Breast epithelium (tissue), 4 donors: Measurements from ENCODE around the gene ITPR1. TPM values are rescaled to one million over a fixed set of nuclear protein-coding genes. Genes with fewer than 3 reads are reported as not detected.

ENCODE experiments used
- DNase-seq, 2 donors: peaks; one replicate each; pipeline ENCODE4 v3.0.0-alpha.2; 2019; ENCODE audit warnings: low spot score in 2 of 2
- H3K27ac ChIP-seq, 2 donors: fragments of 200-600 bp; sonication (generic) in 1 of 2; one replicate each; pipeline ENCODE4 v1.5.1; 2016 to 2019; ENCODE audit warnings: mild to moderate bottlenecking in 1 of 2
- H3K27me3 ChIP-seq, 2 donors: fragments of 200-600 bp; sonication (generic) in 1 of 2; one replicate each; pipeline versions ENCODE4 v1.5.1 to v1.6.0; 2017 to 2019; ENCODE audit warnings: control low read depth in 1 of 2, mild to moderate bottlenecking in 1 of 2
- H3K36me3 ChIP-seq: fragments of 200-600 bp; one replicate; pipeline ENCODE4 v1.5.1; 2019
- H3K4me1 ChIP-seq, 2 donors: fragments of 200-600 bp; sonication (generic); one replicate each; pipeline ENCODE4 v1.5.1; 2016 to 2019; ENCODE audit warnings: control low read depth in 1 of 2
- H3K4me3 ChIP-seq, 3 donors: fragments of 200-600 bp; sonication (generic); 1 replicate in 2 of 3; 2 replicates in 1 of 3; pipeline ENCODE4 v1.5.1; 2016 to 2019; ENCODE audit warnings: mild to moderate bottlenecking in 3 of 3, moderate library complexity in 2 of 3
- H3K9me3 ChIP-seq, 2 donors: fragments of 200-600 bp; sonication (generic) in 1 of 2; one replicate each; pipeline ENCODE4 v1.5.1; 2016 to 2019; ENCODE audit warnings: control low read depth in 1 of 2
- CTCF ChIP-seq, 3 donors: fragments of 450-650 bp; IDR thresholded peaks; one replicate each; pipeline ENCODE4 v1.5.1; 2016 to 2017; ENCODE audit warnings: antibody characterized with exemption in 3 of 3, mild to moderate bottlenecking in 3 of 3, moderate library complexity in 3 of 3
- POLR2A ChIP-seq: fragments of 450-650 bp; IDR thresholded peaks from one replicate; pipeline ENCODE4 v1.6.1; 2016; ENCODE audit warnings: antibody characterized with exemption, mild to moderate bottlenecking, moderate library complexity
- POLR2AphosphoS5 ChIP-seq, 3 donors: sonication (generic); formaldehyde crosslinking; IDR thresholded peaks; one replicate each; pipeline ENCODE4 v1.6.1; 2017; ENCODE audit warnings: antibody characterized with exemption in 3 of 3
- intact Hi-C: fragments of 100-400 bp; cut with DNase I; formaldehyde crosslinking; loops from one replicate; pipeline ENCODE4 v1.15.1; 2023; ENCODE audit warnings: low total_unique reads
- total RNA-seq, 3 donors: library from RNA; depleted of rRNA; stranded (reverse); fragments of >200 nt; gene quantifications; one replicate each; pipeline ENCODE4 v1.1.0, GENCODE V29; 2016

Gene ITPR1
- total RNA-seq, 3 donors from 2014 or later = 53.8 to 227 (median 174) TPM

GRCh38 chr3:4849136-4849535, 356.0 kb downstream of the ITPR1 start:
- intact Hi-C loops = no loop called here

DNA sequence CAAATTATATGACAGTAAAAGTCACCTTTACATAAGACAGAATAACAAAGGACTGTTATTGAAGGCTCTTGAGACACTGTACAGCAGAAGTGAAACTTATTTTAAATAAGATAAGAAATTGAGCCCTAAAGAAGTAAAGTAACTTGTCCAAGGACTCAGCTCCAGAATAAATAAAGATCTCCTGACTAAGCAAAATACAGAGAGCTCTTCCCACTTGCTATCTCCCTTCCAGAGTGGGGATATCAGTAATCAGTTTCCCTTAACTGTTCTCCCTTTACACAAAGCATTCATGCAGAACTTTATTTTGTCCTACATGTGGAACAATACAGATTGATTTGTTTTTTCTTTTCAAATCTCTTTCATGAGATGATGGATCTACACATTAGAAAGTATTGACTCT, 356.6 kb downstream of the ITPR1 start:
- H3K4me3 ChIP-seq = no peak overlapping the region
- no peak for DNase-seq
- no peak overlapping the region for H3K27ac ChIP-seq
- H3K36me3 ChIP-seq = no peaks in the 10 kb centered on the region
- H3K9me3 ChIP-seq = no peaks in the 10 kb centered on the region
- intact Hi-C loops = no loop called here
- no peaks in the 10 kb centered on the region for H3K4me1 ChIP-seq
- TF ChIP-seq CTCF (IDR thresholded peaks at IDR 0.05) (no peak), POLR2A (no peak), POLR2AphosphoS5 (IDR thresholded peaks at IDR 0.05) (no peak)
- H3K27me3 ChIP-seq = no peaks in the 10 kb centered on the region

More at GRCh38 chr3:4849136-4849535, 356.0 kb downstream of the ITPR1 start:
- H3K4me1 ChIP-seq = no peaks in the 10 kb centered on the region
- no peaks in the 10 kb centered on the region for H3K9me3 ChIP-seq
- no peak overlapping the region for H3K27ac ChIP-seq
- DNase-seq = no peak
- H3K27me3 ChIP-seq = no peaks in the 10 kb centered on the region
- TF ChIP-seq CTCF (IDR thresholded peaks at IDR 0.05) = no peak
- no peak for TF ChIP-seq POLR2AphosphoS5 (IDR thresholded peaks at IDR 0.05)
- no peak for TF ChIP-seq POLR2A
- no peak overlapping the region for H3K4me3 ChIP-seq
- no peaks in the 10 kb centered on the region for H3K36me3 ChIP-seq

DNA sequence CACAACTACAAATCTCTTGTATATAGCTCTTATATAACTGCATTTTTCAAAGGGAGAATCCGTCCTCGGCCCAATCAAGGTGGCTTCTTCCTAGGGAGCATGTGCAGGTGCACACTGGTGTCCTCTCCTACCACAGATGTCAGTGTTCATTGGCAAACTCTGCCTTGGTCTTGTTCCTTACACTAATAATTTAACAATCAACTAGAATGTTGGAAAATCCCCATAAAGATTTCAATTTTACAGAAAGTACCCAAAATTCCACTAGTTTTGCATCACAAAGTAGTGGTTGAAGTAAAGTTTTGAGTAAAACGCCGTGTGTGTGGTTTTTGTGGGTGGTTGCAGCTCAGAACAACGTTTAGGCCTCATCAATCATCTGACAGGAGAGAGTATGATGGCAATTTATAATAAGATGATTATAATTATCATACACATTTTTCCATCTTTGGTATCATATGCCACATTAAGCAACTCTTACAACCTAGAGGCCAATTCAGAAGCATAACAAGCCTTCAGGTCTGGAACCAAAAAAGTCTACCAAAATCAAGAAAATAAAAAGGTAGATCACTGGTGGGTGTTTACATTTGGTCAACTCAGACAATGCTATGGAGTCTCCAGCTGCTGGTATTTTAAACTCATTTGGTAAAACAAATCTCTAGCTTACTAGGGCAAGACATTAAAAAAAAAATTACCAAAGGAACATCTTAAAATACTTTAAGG, 357.2 kb downstream of the ITPR1 start:
- H3K27ac ChIP-seq = no peak overlapping the region
- no peaks in the 10 kb centered on the region for H3K36me3 ChIP-seq
- intact Hi-C loops = no loop called here
- no peaks in the 10 kb centered on the region for H3K4me1 ChIP-seq
- DNase-seq = no peak
- no peak overlapping the region for H3K4me3 ChIP-seq
- no peaks in the 10 kb centered on the region for H3K27me3 ChIP-seq
- H3K9me3 ChIP-seq = no peaks in the 10 kb centered on the region
- TF ChIP-seq CTCF (IDR thresholded peaks at IDR 0.05) = no peak
- no peak for TF ChIP-seq POLR2A
- TF ChIP-seq POLR2AphosphoS5 (IDR thresholded peaks at IDR 0.05) = no peak

GRCh38 chr3:4850928-4851265, 357.7 kb downstream of the ITPR1 start:
- Histone ChIP-seq H3K4me1 (no peaks in the 10 kb centered on the region), H3K4me3 (no peak overlapping the region), H3K9me3 (no peaks in the 10 kb centered on the region), H3K36me3 (no peaks in the 10 kb centered on the region), H3K27ac (no peak overlapping the region), H3K27me3 (no peaks in the 10 kb centered on the region)
- no peak for DNase-seq
- TF ChIP-seq POLR2A (no peak), POLR2AphosphoS5 (IDR thresholded peaks at IDR 0.05) (no peak), CTCF (IDR thresholded peaks at IDR 0.05) (no peak)
- intact Hi-C loops = no loop called here

- Histone ChIP-seq H3K9me3 (no peaks in the 10 kb centered on the region), H3K36me3 (no peaks in the 10 kb centered on the region), H3K4me1 (no peaks in the 10 kb centered on the region), H3K27ac (no peak overlapping the region), H3K27me3 (no peaks in the 10 kb centered on the region), H3K4me3 (no peak overlapping the region)
- TF ChIP-seq POLR2AphosphoS5 (IDR thresholded peaks at IDR 0.05) (no peak), POLR2A (no peak), CTCF (IDR thresholded peaks at IDR 0.05) (no peak)
- intact Hi-C loops = no loop called here
- no peak for DNase-seq
Measured at GRCh38 chr3:4852780-4853748, 359.9 kb downstream of the ITPR1 start.
